Liver (tissue), 3 donors: ENCODE results near the gene ZNF837.

Experiments used
- FOXA1 ChIP-seq: IDR thresholded peaks from 2 replicates; pipeline ENCODE4 v1.6.1; 2016; ENCODE audit warnings: antibody characterized with exemption
- FOXA2 ChIP-seq: IDR thresholded peaks from 2 replicates; pipeline ENCODE4 v1.6.1; 2016; ENCODE audit warnings: antibody characterized with exemption
- GABPA ChIP-seq, 2 donors: IDR thresholded peaks in 1 of 2; conservative IDR thresholded peaks in 1 of 2; 2 replicates each; pipeline ENCODE4 v1.6.1; 2016; ENCODE audit warnings: antibody characterized with exemption in 2 of 2, mild to moderate bottlenecking in 1 of 2, moderate library complexity in 1 of 2
- RAD21 ChIP-seq, 2 donors: IDR thresholded peaks; 2 replicates each; pipeline ENCODE4 v1.6.1; 2016; ENCODE audit warnings: antibody characterized with exemption in 2 of 2, mild to moderate bottlenecking in 2 of 2
- TAF1 ChIP-seq: conservative IDR thresholded peaks from 2 replicates; pipeline ENCODE4 v1.6.1; 2016; ENCODE audit warnings: antibody characterized with exemption, mild to moderate bottlenecking
- YY1 ChIP-seq: IDR thresholded peaks from 2 replicates; pipeline ENCODE4 v1.6.1; 2016; ENCODE audit warnings: antibody characterized with exemption, mild to moderate bottlenecking
- TF ChIP-seq, protein P1 (sequence below): fragments of 150-350 bp; IDR thresholded peaks from 2 replicates; pipeline ENCODE4 v1.5.1; 2017; ENCODE audit warnings: improper control_type of control experiment, low read depth, low read length; ENCODE audit not compliant: missing input control
- TF ChIP-seq, protein P2 (sequence below): IDR thresholded peaks from 2 replicates; pipeline ENCODE4 v1.6.1; 2016; ENCODE audit warnings: antibody characterized with exemption
- donor health status: healthy.
- donor health status: healthy.

DNA sequence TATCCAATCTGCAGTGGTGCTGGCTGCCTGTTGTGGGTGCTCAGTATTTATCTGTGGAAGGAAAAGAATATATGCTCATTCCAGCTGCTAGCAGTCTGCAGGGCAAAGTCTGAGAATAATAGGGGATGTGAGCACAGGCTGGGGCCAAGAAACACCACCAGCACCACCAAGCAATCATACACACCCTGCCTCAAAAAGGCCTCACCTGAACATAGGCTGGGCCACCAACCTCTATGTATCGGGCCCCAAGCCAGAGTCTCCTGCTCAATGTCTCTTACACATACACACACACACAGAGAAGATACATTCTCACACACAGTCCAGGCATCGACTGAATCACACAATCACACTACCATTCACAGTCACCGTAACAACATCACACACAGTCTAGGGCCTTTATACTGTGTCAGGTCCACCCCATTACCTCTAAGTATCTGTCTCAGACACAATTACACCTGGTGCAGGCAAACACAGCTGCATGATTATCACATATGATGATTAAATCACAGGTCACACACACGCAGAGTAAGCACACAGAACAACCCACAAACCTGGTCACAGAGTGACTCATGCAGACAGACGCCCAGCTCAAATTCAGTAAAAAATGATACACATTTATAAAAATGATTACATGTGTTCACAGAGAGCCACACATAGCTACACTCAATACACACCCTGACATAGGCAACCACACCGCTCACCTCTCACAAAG, 55.4 kb downstream of the ZNF837 start:
- no peak for TF ChIP-seq RAD21 (IDR thresholded peaks at IDR 0.05)
- TF ChIP-seq, protein P1, sequence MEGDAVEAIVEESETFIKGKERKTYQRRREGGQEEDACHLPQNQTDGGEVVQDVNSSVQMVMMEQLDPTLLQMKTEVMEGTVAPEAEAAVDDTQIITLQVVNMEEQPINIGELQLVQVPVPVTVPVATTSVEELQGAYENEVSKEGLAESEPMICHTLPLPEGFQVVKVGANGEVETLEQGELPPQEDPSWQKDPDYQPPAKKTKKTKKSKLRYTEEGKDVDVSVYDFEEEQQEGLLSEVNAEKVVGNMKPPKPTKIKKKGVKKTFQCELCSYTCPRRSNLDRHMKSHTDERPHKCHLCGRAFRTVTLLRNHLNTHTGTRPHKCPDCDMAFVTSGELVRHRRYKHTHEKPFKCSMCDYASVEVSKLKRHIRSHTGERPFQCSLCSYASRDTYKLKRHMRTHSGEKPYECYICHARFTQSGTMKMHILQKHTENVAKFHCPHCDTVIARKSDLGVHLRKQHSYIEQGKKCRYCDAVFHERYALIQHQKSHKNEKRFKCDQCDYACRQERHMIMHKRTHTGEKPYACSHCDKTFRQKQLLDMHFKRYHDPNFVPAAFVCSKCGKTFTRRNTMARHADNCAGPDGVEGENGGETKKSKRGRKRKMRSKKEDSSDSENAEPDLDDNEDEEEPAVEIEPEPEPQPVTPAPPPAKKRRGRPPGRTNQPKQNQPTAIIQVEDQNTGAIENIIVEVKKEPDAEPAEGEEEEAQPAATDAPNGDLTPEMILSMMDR: no peak
- TF ChIP-seq FOXA2: no peak
- no peak for TF ChIP-seq GABPA (IDR thresholded peaks at IDR 0.05 in 1 of 2, conservative IDR thresholded peaks at IDR 0.05 in 1 of 2)
- no peak for TF ChIP-seq FOXA1
- TF ChIP-seq, protein P2, sequence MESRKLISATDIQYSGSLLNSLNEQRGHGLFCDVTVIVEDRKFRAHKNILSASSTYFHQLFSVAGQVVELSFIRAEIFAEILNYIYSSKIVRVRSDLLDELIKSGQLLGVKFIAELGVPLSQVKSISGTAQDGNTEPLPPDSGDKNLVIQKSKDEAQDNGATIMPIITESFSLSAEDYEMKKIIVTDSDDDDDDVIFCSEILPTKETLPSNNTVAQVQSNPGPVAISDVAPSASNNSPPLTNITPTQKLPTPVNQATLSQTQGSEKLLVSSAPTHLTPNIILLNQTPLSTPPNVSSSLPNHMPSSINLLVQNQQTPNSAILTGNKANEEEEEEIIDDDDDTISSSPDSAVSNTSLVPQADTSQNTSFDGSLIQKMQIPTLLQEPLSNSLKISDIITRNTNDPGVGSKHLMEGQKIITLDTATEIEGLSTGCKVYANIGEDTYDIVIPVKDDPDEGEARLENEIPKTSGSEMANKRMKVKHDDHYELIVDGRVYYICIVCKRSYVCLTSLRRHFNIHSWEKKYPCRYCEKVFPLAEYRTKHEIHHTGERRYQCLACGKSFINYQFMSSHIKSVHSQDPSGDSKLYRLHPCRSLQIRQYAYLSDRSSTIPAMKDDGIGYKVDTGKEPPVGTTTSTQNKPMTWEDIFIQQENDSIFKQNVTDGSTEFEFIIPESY: no peak
- TF ChIP-seq YY1: no peak
- TF ChIP-seq TAF1: no peak
